K562 (cell line): Measurements from ENCODE around the gene SEC23IP. TPM values are rescaled to one million over a fixed set of nuclear protein-coding genes. Genes with fewer than 3 reads are reported as not detected.
A peak's percentile ranks its signal among the peaks of the same experiment; 100 is the strongest.

Source experiments
- ARID1B ChIP-seq: fragments of 450-650 bp; IDR thresholded peaks from 2 replicates; pipeline ENCODE4 v1.6.1; 2016; ENCODE audit warnings: antibody characterized with exemption, mild to moderate bottlenecking, inconsistent platforms
- BCOR ChIP-seq: fragments of 450-650 bp; IDR thresholded peaks from 2 replicates; pipeline ENCODE4 v1.6.1; 2016
- CHD4 ChIP-seq: fragments of 200-600 bp; sonication (generic); IDR thresholded peaks from 3 replicates; pipeline ENCODE4 v1.6.1; 2012; ENCODE audit warnings: low read depth, mild to moderate bottlenecking, mixed read lengths, low read length, inconsistent platforms; ENCODE audit not compliant: insufficient read depth, insufficient replicate concordance, poor library complexity, severe bottlenecking
- EP300 ChIP-seq: IDR thresholded peaks from 2 replicates; pipeline ENCODE4 v1.6.1; 2012; ENCODE audit warnings: low read length, improper control_type of control experiment
- HDAC8 ChIP-seq: fragments of 450-650 bp; IDR thresholded peaks from 2 replicates; pipeline ENCODE4 v1.6.1; 2016; ENCODE audit warnings: mild to moderate bottlenecking, missing genetic modification characterization, moderate library complexity, missing compliant biosample characterization
- POU5F1 ChIP-seq: fragments of 150-350 bp; IDR thresholded peaks from 2 replicates; pipeline ENCODE4 v1.6.1; 2014; ENCODE audit warnings: borderline replicate concordance, low read length, low read depth, mild to moderate bottlenecking; ENCODE audit not compliant: partially characterized antibody
- PPARD ChIP-seq: fragments of 250-450 bp; sonication (Bioruptor Pico); IDR thresholded peaks from 2 replicates; pipeline ENCODE4 v1.8.0; 2022; ENCODE audit warnings: inconsistent platforms, mild to moderate bottlenecking, moderate library complexity
- PRMT5 ChIP-seq: sonication (generic); formaldehyde crosslinking; IDR thresholded peaks from 2 replicates; pipeline ENCODE4 v1.5.0; 2020; ENCODE audit warnings: missing genetic modification reagents
- SMAD3 ChIP-seq: fragments of 450-650 bp; formaldehyde crosslinking; conservative IDR thresholded peaks from 2 replicates; pipeline ENCODE4 v1.4.0; 2020; ENCODE audit warnings: mild to moderate bottlenecking
- SMAD4 ChIP-seq: fragments of 250-450 bp; sonication (Bioruptor Pico); conservative IDR thresholded peaks from 2 replicates; pipeline ENCODE4 v1.8.0; 2021; ENCODE audit warnings: inconsistent platforms, mild to moderate bottlenecking, moderate library complexity
- SRF ChIP-seq, 2 experiments: fragments of 250-450, 450-650 bp in 1 of 2; sonication (Bioruptor Pico) in 1 of 2; sonication (generic) in 1 of 2; formaldehyde crosslinking; IDR thresholded peaks; 2 replicates each; pipeline versions ENCODE4 v1.5.0 to v1.5.1; 2020 to 2022; ENCODE audit warnings: mild to moderate bottlenecking in 1 of 2, missing genetic modification reagents in 1 of 2
- SRSF9 ChIP-seq: fragments of 200-400 bp; formaldehyde crosslinking; IDR thresholded peaks from 2 replicates; pipeline ENCODE4 v1.6.1; 2017; ENCODE audit warnings: low read depth, low read length, borderline replicate concordance
- ZBTB1 ChIP-seq: sonication (generic); formaldehyde crosslinking; IDR thresholded peaks from 2 replicates; pipeline ENCODE4 v1.8.1; 2023; ENCODE audit warnings: missing genetic modification reagents, low read depth, mild to moderate bottlenecking, borderline replicate concordance
- ZBTB7A ChIP-seq: IDR thresholded peaks from 2 replicates; pipeline ENCODE4 v1.6.1; 2011; ENCODE audit warnings: low read depth, mild to moderate bottlenecking, low read length, moderate library complexity, borderline replicate concordance; ENCODE audit not compliant: control insufficient read depth
- ZFP36 ChIP-seq: fragments of 150-350 bp; IDR thresholded peaks from 2 replicates; pipeline ENCODE4 v1.6.1; 2018; ENCODE audit warnings: low read length, low read depth; ENCODE audit not compliant: partially characterized antibody
- ZNF121 ChIP-seq: sonication (generic); formaldehyde crosslinking; conservative IDR thresholded peaks from 2 replicates; pipeline ENCODE4 v1.8.0; 2022; ENCODE audit warnings: missing genetic modification reagents
- ZNF668 ChIP-seq: fragments of 250-450 bp; sonication (Bioruptor Pico); IDR thresholded peaks from 2 replicates; pipeline ENCODE4 v1.8.0; 2022; ENCODE audit warnings: mild to moderate bottlenecking, inconsistent platforms
- polyA plus RNA-seq, 8 experiments: library from polyadenylated mRNA; depleted of rRNA in 4 of 8; stranded (reverse) in 5 of 8; unstranded in 3 of 8; fragments of >200 nt; fragmentation: Nextera tagmentation in 2 of 8; fragmentation: Illumina TruSeq in 1 of 8; extraction: Ambion mirVana in 2 of 8; extraction: Trizol in 1 of 8; gene quantifications; 2 replicates each; pipeline versions ENCODE4 v1.2.1 to v1.2.3, GENCODE V29; 2011 to 2014; ENCODE audit warnings: inconsistent platforms in 1 of 8, missing spikeins in 1 of 8
- total RNA-seq, 7 experiments: library from RNA; depleted of rRNA in 6 of 7; stranded (reverse); fragments of >200 nt in 6 of 7; fragmentation: Illumina TruSeq in 2 of 7; extraction: Trizol in 2 of 7; gene quantifications; 2 replicates each; pipeline versions ENCODE4 v1.2.1 to v1.2.3, GENCODE V29; 2011 to 2021; ENCODE audit warnings: low replicate concordance in 1 of 7
- TF ChIP-seq, protein P1 (sequence below): fragments of 450-650 bp; formaldehyde crosslinking; IDR thresholded peaks from 2 replicates; pipeline ENCODE4 v1.4.0; 2020; ENCODE audit warnings: mild to moderate bottlenecking
- TF ChIP-seq, protein P2 (sequence below): fragments of 450-650 bp; IDR thresholded peaks from 2 replicates; pipeline ENCODE4 v1.6.1; 2016

Gene SEC23IP
- total and polyA plus RNA-seq, 9 of the 15 experiments (the other 6 are each of a cell fraction or from before 2014, with no cell fraction given): 15.8 to 38.4 (median 22.5) TPM

DNA sequence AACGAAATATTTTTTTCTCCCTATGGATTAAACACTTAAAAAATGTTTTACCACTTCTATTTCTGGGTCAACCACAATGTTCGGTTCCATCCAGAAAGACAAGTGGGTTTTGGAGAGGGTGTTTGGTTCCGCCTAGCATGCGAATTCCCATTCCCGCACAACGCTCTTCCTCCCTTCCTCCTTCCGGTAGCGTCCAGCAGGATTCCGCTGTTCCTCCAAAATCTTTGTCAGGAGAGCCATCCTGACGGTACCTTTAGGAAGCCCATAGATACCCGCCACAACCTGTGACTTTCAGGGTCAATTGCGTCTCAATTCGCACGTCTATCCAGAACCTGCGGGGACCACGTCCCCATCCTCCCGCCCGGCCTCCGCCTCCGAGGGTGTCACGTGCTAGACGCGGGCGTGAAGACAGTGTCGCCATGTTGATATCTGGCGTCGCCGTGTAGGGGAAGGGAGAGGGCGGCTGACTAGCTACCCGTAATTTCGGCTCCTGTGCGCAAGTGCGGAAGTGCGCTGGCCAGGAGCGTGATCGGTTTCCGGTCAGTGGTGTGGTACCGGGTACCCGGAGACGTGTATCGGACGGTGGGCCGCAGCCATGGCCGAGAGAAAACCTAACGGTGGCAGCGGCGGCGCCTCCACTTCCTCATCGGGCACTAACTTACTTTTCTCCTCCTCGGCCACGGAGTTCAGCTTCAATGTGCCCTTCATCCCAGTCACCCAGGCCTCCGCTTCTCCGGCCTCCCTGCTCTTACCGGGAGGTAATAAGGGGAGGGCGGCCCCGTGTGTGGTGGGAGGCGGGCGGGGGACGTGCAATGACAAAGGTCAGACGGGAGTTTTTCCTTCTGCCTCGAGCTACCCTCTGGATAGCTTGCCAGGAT is at the start of gene SEC23IP (continued):
- TF ChIP-seq ZNF668 (CRISPR knock-in tag) (no peak), HDAC8 (tag) (no peak), BCOR (no peak), SRF (CRISPR knock-in tag; IDR thresholded peaks at IDR 0.05) (no peak), POU5F1 (no peak), ARID1B (peak; percentile 32; the same call in 1 of the 2 replicates), ZFP36 (no peak), ZBTB7A (no peak), EP300 (no peak), ZNF121 (no peak), CHD4 (no peak), PPARD (CRISPR knock-in tag) (no peak), SRSF9 (no peak), ZBTB1 (CRISPR knock-in tag) (no peak), SMAD3 (no peak), SMAD4 (no peak), PRMT5 (CRISPR knock-in tag) (no peak)
- TF ChIP-seq, protein P1, sequence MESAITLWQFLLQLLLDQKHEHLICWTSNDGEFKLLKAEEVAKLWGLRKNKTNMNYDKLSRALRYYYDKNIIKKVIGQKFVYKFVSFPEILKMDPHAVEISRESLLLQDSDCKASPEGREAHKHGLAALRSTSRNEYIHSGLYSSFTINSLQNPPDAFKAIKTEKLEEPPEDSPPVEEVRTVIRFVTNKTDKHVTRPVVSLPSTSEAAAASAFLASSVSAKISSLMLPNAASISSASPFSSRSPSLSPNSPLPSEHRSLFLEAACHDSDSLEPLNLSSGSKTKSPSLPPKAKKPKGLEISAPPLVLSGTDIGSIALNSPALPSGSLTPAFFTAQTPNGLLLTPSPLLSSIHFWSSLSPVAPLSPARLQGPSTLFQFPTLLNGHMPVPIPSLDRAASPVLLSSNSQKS (CRISPR knock-in tag): no peak
- TF ChIP-seq, protein P2, sequence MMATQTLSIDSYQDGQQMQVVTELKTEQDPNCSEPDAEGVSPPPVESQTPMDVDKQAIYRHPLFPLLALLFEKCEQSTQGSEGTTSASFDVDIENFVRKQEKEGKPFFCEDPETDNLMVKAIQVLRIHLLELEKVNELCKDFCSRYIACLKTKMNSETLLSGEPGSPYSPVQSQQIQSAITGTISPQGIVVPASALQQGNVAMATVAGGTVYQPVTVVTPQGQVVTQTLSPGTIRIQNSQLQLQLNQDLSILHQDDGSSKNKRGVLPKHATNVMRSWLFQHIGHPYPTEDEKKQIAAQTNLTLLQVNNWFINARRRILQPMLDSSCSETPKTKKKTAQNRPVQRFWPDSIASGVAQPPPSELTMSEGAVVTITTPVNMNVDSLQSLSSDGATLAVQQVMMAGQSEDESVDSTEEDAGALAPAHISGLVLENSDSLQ: no peak
- TF ChIP-seq, all 486 proteins: peak for 102
